GM21786 (cell line): Measurements from ENCODE around the gene DNAH10.
A peak's percentile ranks its signal among the peaks of the same experiment; 100 is the strongest.

Source experiments
- ATAC-seq: cut with Tn5 transposase; IDR thresholded peaks from one replicate; pipeline ENCODE4 v1.9.1; 2021; ENCODE audit not compliant: unreplicated experiment

The DNAH10 gene

DNA sequence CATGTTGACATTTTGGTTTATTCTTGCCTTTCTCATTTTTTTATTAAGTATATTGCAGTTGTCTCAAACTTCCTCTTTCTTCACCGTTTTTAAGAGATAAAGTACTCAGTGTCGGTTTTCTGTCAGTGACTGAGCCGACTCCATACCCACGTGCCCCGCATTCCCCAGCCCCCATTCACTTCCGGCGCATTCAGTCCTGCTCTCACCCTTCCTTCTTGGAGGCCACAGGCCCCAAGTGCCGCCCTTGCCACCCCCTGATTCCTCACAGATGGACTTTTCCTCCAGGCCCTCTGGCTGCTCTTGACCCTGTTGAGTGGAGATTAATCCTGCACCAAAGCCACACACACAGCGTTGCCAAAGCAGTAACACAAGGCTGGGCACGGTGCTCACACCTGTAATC is 19.1 kb upstream of the DNAH10 start:
- no peak for ATAC-seq

DNA sequence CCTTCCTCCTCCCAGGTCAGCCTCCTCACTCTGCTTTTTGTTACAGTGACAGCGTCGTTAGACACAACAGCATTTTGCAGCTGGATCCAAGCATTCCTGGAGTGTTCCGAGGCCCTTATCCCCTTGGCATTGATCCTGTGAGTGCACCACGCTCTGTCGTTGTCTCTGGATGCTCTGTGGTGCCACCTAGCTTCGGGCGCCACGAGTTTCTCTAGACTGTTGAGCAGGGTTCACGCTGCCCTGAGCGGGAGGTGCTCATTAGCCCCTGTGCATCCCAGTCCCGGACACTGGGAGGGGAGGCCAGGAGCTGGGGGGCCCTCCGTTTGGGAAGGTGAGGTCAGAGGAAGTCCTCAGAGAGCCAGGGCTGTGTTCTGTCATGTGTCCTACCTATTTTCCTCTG is 17.3 kb upstream of the DNAH10 start:
- no peak for ATAC-seq

DNA sequence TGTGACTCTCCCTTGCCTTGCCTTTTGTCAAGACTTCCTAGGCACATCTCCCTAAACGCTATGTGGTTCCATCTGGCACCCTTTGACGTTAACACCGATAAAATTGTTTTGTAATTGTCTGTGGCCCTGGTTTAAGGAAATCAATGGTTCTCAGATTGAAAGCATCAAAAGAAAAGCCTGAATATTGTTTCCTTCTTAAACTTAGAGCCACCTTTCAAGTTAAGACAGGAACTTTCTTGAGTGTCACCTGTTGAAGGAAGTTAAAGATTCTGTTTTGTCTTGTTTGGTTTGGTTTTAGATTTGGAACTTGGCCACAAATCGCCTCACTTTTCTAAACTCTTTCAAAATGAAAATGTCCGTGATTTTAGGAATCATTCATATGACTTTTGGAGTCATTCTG is 14.8 kb upstream of the DNAH10 start:
- ATAC-seq: no peak

DNA sequence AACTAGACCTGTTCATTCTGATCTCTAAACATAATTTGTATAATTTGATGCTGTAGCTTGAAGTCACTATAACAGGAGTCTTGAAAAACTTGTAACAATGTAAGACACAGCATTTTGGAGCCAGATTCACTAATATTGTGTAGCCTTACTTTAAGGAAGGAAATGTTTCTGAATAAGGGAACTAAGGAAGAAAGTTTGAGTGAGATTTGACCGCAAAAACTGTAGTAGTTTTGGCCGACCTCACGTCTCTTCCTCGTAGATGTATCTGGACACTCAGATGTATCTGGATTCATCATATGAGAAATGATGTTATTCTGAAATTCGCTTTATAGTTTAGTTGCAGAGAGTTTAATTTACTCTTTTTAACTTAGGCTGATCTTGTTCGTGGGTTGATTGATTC is 13.9 kb upstream of the DNAH10 start:
- no peak for ATAC-seq

DNA sequence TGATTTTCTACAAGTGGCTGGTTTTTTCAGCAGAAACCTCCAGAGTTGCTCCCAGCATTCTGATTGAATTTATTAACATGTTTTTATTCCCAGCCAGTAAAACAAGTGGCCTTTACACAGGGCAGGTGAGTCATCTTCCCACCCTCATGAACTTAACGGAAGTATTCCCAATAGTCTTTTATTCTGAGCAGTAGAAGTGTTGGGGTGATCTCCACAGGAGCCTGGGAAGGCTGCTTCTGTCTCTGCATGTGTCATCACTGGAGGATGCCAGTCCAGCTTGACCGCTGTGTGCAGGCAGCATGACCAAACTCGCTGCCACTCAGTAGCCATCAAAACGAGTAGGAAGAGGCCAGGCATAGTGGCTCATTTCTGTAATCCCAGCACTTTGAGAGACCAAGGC is 13.4 kb upstream of the DNAH10 start:
- ATAC-seq: no peak

DNA sequence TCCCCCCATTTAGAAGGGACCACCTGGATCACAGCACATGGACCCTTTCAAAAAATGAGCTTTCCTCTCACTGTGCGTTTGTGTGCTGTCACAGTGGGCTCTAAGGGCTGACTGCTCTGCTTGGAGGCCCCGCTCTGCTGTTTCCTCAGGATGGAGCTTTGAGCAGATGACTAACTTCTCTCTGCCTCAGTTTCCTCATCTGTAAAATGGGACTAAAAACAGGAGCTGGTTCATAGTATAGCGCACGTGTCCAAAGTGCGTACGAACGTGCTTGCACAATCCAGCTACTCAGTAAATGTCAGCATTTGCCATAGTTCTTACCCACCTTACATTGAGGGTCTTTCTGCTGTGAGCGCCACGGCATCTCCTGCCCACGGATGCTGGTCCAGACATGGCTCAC is 12.7 kb upstream of the DNAH10 start:
- no peak for ATAC-seq

DNA sequence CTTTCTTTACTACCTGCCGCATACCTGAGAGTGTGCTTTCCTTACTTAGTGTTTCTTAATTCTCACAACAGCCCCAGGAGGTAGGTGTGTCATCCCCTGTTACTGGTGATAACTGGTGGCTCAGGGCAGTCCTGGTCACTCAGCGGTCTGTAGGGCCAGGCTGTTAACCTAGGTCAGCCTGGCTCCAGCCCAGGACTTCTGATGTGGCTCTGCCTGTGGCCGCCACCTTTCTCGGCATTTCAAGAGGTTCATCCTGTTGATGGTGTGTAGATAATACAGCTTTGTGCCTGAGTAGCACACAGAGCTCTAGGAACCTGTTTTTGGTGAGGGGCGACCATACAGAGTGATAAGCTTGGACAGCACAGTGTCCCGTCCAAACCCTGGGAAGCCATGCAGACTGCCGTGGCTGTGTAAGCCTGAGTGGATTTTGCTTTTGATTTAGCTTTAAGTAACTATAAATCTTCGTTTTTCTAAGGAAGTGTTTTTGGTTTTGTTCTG is 11.9 kb upstream of the DNAH10 start:
- ATAC-seq: no peak

DNA sequence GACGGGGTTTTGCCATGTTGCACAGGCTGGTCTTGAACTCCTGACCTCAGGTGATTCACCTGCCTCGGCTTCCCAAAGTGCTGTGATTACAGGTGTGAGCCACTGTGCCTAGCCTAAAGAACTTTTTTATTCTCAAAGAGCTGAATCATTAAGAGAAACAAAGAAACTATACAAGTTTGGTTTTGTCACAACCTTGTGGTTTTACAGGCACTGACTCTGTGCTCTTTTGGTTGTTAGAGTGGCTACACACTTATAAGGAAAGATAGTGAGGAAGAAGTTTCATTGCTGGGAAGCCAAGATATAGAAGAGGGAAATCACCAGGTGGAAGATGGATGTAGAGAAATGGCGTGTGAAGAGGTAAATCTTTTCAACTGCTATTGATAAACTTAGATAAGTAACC is 10.1 kb upstream of the DNAH10 start:
- no peak for ATAC-seq

DNA sequence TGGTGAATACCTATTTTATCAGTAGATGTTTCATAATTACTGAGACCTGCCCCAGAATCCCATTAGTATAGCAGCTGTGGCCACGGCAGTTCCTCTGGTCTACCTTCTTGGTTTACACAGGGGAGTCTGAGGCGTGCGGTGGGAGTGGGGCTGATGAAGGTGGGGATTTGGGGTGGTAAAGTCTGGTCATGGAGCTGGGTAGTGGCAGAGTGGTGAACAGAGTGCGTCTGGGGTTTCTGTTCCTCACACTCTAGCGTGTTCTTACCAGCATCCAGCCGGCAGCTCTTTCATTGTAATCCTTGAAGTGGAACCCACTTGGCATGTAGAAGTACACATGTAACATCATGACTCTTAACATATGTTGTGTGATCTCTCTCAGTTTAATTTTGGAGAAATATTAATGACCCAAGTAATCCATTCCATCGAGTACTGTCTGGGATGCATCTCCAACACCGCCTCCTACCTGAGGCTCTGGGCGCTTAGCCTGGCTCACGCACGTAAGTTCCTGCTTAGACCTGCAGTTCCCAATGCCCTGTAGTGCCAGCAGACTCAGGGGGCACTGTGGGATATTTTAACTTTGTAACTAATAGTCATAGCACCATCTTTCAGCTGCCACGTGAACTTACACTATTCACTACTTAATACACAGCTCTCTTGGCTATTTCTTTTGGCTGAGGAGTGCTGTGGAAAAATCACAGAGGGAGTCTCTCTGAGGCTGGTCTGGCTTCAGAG is 7.9 kb upstream of the DNAH10 start:
- no peak for ATAC-seq

DNA sequence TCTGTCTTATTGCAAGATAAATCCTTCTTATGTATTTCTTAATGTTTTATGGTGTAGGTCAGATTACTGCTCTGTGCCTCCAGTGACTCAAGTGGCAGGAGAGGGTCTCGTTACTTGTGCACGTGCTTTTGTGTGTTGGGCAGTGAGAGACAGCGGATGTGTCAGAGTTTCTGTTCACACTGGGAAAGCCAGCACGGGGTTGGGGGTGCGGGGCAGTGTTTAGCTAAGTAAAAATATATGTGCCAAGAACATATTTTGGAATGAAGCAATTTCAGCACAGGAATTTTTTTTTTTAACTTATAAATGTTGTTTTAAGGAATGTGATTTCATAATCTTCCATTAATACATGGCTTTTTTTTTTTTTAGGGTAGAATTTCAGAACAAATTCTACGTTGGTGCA is 4.5 kb upstream of the DNAH10 start:
- ATAC-seq: no peak

DNA sequence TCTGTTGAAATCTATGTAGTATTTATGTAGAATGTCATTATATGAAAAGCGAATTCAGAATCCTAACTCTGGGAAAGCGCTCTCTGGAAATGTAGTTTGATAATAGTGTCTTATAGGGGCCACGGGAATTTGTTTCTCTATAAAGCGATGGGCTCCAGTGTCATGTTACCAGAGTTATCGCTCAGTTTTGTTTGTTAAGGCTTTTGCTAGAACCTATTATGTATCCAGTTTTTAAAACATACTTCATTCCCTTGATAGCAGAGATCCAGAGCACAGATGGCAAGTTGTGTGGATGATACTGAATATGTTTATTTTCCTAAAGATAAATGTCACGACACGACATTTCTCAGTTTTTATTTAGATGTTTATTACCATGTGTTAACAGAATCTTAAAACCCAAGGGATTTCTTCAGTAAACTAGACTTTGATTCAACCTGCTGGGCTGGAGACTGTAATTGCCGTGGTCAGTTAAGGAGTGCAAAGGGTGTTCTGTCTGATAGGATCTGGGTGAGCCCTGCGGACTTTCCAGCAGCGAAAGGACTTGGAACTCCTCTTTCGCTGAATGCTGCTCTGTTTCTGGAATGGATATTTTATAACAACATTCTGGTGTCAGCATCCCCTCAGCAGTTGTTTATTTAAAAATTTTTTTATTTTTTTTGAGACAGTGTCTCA is 1.7 kb upstream of the DNAH10 start:
- no peak for ATAC-seq

DNA sequence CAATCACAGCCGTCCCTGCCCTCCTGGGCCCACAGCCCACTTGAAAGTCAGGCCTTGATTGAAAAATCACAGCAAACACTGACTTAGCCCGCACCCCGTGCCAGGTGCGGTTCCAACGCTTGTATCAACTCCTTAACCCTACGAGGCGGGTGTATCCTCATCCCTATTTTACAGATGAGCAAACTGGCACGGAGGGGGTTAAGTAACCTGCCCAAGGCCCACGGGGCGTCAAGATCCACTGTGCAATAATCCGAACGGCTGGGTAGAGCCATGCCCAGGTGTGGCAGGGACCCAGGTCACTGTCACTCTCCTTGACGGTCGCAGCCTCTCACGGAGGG is 583 bp downstream of the DNAH10 start:
- no peak for ATAC-seq

DNA sequence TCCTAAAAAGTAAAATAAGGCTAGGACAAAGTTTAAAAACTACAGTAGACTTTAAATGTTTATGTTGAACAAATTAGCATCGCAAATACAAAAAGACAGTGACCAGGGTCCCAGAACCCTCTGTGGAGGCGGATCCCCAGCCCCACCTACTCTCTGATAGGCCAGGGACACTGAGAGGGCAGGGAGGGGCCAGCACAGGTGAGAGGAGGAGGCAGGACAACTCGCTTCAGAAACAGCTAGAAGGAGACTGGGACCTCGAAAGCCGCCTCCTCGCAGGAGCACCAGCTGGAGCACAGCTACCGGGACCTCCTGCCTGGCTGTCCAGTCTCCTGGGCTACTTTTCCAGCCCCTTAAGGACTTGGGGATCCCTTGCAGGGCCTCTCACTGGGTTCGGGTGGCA is 992 bp downstream of the DNAH10 start:
- no peak for ATAC-seq

DNA sequence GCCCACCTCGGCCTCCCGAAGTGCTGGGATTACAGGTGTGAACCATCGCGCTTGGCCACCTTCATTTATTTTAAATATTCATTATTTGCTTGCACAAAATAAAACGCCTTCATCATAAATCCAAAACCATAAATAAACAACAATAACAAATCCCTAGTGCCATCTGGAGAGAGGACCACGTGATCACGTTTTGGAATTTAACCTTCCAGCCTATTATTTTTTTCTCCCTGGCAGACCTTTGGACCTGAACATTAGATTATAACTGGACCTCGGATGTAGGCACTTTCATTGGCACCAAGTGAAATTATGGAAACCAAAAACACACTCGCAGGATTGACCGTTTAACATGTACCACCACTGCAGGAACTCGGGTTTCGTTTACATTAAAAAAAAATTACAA is 2.0 kb downstream of the DNAH10 start:
- ATAC-seq: no peak

DNA sequence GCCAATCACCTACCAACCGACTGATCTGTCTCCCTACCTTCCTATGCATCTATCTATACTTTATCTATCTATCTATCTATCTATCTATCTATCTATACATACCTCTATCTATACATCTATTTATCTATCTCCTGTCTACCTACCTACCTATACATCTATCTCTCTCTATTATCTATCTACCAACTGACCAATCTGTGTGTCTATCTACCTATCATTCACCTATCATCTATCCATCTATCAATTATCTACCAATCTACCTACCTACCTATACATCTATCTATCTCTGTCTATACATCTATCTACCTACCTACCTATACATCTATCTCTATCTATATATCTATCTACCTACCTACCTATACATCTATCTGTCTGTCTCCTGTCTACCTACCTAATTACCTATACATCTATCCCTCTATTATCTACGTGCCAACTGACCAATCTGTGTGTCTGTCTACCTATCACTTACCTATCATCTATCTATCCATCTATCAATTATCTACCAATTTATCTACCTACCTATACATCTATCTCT is 3.5 kb downstream of the DNAH10 start:
- no peak for ATAC-seq

DNA sequence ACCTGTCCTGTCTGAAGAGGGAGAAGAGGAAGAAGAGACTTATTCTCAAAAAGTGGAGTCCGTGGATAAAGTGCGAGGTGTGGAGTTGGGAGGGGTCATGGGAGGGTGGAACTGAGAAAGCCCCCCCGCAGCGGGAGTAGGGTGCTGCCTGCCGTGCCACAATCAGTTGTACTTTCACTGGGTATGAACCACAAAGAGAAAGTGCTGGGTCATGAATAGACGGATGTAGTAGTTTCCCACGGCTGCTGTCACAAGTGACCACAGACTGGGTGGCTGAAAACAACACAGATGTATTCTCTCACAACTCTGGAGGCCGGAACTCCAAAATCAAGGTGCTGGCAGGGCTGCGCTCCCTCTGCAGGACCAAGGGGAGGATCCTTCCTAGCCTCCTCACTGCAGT is 5.5 kb downstream of the DNAH10 start:
- peak; percentile 89 for ATAC-seq

DNA sequence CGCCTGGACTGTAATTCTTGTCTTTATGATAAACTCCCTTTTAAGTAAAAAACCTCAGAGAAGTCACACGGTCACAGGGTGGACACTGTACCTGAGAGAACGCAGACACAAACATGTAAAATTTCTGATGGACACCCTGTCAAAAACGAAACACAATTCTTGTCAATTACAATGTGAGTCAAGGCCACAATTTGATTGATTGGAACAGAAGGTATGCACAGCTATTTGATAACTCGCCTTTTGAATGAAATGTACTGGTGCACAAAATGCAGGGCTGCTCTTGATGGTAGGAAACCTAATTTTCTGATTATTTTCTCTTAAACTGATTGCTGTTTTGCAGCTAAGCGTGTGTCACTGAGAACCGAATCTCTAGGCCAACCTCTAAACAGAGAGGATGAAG is 9.2 kb downstream of the DNAH10 start:
- ATAC-seq: no peak

DNA sequence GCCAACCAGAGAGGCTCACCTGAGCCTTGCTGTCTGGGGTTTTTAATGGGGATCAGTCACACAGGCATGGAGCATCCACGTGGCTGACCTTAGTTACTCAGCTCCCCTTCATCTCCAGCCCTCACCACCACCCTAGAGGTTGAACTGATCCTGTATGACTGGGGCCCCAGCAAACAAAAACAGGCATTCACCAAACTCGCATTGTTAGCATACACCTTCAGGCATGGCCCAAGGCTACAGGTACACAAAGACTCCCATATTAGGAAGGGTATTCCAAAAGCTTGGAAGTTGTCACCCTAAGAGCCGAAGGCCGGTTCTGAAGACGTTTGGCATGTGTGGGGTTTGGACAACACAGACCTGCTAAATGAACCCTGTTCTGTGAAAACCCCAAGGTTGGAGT is 10.0 kb downstream of the DNAH10 start:
- no peak for ATAC-seq

DNA sequence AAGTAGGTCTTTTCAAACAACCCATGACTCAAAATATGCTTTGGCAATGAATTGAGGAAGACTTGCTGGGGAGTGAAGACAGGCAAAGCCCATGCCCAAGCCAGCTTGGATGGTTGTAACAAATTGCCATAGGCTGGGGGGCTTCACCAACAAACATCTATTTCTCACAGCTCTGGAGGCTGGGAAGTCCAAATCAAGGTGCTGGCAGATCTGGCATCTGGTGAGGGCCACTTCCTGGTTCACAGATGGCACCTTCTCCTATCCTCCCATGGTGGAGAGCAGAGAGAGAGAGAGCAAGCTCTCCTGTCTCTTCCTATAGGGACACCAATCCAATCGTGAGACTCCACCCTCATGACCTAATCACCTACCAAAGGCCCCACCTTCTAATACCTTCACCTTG is 11.3 kb downstream of the DNAH10 start:
- no peak for ATAC-seq

DNA sequence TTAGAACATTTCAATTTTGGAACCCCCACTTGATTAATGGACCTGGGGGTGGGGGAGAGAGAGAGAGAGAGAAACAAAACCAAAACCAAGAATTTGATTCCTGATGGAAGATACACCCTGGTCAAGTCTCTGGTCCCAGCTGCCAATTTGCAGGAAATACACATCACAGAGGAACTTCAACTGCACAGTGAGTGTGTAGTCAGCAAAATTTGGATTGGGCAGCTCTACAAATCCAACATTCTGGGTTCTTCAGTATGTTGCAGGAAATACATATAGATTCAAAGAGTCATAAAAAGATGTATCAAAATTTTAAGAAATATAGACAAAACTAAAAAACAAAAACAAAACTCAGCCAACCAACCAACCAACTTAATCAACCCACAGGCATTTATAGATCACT is 17.4 kb downstream of the DNAH10 start:
- ATAC-seq: no peak

DNA sequence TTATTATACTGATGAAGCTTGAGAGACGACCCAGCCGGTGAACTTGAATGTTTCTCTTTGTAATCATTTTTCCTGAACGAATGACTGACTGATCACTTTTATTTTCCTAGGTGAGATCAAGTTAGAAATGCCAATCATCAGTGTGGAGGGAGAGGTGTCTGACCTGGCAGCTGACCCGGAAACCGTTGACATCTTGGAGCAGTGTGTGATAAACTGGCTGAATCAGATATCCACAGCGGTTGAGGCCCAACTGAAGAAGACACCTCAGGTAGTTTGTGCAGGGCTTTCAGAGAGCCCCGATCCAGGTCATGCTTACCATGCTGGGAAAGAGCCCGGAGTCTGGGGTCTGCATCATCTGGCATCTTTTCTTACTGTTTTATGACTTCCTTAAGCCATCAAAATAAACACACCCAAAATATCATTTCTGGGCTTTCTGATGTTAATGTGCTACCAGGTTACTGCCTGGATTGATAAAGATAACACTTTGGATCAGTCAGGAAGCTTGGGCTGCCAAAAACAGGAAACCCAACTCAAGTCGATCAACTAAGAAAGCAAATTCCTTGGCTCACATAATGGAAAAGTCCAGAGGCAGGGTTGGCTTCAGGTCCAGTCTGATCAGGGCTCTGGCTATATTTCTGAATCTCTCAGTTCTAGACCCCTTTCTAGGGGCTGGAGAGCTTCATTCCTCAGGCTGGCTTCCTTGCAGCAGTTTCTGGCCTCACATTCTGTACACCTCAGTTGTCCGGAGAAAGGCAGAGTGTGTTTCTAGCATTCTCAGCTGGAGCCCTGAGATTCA is 21.1 kb downstream of the DNAH10 start:
- no peak for ATAC-seq

DNA sequence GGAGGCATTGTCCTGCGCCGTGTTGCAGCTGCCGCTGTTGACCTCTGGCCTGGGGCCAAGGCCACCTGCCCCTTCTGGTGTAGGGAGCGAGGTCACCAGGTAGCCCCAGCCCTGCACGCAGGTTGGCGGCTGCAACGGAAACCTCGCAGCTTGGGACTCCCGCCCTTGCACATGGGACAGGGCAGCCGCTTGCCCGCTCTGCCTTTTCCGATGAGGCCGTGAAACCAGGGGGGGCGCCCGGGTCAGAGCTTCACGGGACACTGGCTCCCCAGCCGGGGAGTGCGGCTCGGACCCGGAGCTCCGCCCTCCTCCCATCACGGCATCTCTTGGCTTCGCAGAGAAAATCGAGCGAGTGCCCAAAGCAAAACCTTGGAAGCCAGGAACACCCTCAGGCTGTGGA is 25.4 kb downstream of the DNAH10 start:
- ATAC-seq: no peak
